ENCODE results near the gene ST6GALNAC4.

ST6GALNAC4 gene

DNA sequence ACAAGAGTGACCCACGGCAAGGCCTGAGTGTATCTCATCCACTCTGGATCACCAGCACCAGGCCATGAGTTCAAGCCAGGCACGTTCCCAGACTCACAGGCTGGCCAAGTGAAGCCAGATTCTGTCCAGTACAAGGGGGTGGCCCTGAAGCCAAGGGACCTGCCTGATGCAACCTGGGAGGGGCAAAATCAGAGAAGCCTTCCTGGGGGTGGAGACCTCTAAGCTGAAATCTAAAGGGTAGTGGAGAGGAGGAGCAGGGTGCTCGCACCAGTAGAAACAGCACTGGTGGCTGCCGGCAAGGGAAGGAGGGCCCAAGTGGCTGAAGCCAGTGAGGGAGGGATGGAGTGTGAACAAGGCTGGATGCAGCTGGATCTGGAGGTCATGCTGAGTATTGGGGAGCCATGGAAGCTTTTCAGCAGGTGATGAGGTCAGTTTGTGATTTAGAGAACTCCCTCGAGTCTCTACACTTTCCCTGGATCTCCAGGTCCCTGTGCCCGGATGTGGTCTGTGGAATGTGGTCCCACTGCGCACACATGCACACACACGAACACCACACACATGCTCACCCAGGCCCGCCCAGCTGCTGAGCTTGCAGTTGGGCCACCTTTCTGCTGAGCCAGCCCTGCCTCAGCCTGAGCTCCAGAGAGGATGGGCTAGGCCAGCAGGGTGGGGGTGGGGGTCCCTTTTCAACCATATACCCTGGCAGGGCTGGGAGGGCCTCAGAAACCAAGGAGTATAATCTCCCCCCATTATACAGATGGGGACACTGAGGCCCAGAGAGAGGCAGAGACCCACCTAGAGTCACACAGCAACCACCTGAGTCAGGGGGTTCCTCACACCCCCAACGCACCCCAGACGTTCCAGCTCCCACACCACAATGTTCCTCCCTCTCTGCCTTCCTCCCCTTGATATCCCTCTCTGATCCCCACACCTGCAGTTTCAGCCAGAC lies 12.1 kb upstream of the ST6GALNAC4 start:
- DNase-seq: no peak

DNA sequence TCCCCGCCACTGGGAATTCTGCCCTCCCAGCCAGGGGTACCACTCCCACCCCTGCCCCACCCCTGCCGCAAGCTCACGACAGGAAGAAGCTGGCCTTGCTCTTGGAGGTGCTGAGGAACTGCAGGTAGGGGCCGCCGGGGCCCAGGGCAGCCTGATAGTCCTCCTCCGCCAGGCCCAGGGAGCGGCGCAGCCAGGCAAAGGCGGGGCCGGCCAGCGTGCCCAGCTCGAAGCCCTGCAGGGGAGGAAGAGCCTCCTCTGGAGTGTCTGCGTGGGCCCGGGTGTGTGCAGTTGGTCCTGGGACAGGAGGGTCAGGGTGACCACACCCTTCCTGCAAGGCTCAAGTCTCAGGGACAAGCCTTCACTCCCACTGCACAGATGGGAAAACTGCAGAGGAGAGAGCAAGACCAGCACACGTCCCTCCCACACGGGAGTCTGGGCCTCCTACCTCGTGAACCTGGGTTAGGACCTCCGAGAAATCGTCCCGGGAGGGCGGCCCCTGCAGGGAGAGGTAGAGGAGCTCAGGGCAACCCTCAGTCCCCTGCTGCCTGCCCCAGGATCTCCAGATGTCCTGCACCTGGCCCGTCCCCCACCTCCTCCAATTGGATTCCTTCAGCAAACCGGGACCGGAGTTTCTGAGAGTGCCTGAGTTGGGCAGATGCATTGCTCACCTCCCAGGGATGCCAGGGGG lies 11.3 kb upstream of the ST6GALNAC4 start:
- DNase-seq: no peak

DNA sequence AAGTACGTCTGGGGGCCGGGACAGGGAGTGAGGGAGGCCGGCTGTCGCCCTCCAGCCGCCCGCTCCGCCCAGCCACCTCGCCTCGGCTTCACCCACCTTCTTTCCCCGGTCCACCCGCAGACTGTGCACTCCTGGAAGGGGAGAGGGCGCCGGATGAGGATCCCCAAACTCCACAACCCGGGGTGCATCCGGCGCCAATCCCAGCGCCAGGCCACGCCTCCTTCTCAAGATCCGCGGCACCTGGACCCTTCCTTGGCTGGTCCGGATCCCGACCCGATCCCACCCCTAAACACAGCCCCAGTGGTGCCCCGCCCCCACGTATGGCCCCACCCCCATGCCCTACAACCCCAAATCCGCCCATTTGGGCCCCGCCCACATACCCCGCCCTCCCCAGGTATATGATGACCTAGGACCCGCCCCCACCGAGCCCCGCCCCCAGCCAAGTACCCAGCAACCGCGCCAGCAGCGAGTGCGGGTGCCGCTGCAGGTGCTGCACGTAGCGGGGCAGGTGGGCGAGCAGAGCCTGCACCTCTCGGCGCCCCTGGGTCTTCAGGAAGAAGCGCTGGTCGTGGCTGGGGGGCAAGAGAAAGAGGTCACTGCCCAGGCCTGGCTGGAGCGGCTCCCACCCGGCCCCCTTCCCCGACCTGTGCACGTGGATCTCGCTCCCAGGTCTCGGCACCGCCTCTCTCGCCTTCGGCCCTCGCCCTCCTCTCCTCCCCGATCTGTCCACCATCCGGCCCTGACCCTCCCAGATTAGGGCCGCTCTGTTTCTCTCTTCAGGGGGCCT lies 10.6 kb upstream of the ST6GALNAC4 start:
- DNase-seq: peak; percentile 16 to 20

GRCh38 chr9:127926906-127927200 lies 10.0 kb upstream of the ST6GALNAC4 start:
- DNase-seq: no peak

GRCh38 chr9:127925959-127926905 lies 9.4 kb upstream of the ST6GALNAC4 start:
- no peak for DNase-seq

- DNase-seq: no peak
Observed at GRCh38 chr9:127924736-127925444, 8.0 kb upstream of the ST6GALNAC4 start.

GRCh38 chr9:127923771-127924170 lies 6.9 kb upstream of the ST6GALNAC4 start:
- DNase-seq: no peak

GRCh38 chr9:127923046-127923445 lies 6.2 kb upstream of the ST6GALNAC4 start:
- DNase-seq: no peak

GRCh38 chr9:127921557-127922120 lies 4.8 kb upstream of the ST6GALNAC4 start:
- DNase-seq: peak; percentile 30 to 53

GRCh38 chr9:127920794-127921193 lies 4.0 kb upstream of the ST6GALNAC4 start:
- DNase-seq: no peak

- no peak for DNase-seq
Observed at GRCh38 chr9:127919253-127919815, 2.5 kb upstream of the ST6GALNAC4 start.

DNA sequence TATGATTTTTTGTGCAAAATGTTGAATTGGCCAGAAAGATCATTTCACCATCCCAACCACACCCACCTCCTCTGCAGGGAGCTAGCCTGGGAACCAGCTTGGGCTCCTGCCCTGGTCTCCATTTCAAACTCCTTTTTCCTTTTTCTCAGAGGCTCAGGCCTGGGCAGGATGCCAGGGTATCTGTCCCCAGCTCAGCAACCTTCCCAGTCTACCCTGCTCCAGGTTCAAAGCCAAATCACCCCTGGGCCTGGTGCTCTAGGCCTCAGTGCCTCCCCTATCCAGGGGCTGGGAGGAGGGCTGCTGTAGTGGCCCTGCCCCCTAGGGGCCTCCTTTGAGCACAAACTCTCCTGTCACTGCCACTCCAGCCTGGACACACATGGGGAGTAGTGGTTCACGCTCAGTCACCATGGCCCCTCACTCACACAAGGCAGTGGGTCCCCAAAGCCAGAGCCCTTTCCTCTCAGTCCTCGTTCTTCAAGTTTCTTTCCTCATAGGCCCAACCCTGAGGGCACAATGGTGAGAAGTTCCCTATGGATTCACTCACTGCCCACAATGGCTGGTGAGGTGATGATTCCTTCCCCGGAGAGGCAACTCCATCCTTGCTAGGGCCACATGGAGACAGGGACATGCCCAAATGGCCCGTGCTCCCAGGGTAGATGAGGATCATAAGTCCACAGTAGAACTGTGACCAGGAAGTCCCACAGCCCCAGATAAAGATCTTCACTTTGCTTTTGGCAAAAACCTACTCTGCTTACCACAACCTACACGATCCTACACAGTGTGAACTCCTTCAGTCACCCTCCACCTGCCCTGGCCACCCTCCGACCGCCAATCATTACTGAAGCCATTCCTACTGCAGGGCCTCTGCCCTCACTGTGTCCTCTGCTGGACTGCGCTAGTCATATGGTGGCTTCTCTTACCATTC lies 1.6 kb upstream of the ST6GALNAC4 start:
- DNase-seq: no peak

DNA sequence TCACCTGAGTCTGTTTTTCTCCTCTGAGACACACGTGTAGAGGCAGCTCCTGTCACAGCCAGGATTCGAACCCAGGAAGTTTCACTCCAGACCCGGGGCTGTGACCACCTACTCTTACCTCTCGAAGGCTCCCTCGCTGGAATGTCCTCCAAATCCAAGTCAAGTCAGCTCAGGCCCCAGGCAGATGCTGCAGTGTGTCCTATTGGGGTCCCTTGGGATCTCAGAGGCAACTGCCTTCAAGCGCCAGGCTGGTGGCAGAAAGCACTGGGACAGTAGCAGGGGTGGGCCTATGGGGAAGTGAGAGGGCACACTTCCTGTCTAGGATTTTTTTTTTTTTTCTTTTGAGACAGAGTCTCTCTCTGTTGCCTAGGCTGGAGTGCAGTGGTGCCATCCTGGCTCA lies 762 bp upstream of the ST6GALNAC4 start:
- DNase-seq: no peak

DNA sequence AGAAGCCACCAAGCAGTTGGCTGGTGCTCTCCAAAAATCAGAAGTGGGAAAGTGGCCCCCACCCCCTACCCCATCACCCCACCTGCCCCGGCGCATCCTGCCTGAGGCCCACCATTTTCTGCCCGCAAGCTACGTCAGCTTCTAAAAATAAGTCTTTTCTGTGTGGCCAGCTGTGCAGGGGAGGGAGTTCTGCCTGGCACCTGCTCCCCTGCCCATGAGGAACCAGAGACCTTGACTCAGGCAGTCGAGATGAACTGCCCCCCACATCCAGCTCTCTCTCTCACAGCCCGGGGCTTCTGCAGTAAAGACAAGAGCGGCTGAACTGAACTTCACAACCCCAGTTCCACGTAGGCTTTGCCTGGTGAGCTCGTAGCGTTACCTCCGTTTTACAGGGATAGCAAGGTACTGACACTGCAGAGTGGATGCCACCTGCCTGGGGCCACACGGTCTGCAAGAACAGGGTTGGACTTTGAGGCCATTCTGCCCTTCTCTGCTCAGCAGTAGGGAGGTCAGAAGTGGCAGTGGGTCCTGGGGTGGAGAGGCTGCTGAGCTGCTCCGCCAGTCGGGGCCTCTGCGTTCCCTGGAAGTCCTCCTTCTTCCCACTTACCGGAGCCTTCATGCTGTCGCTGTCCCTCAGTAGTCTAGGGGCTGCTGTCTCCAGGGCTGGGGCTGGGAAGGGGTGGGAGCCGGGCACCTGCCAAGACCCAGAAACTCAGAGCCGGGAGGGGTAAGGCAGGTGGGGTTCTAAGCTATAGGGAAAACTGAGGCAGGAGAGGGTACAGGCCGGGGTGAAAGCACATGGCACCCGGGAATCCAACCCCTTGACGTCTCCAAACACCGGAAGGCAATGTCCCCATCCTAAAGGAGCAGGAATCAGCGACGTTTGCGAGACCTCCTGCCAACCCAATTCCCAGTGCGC lies 781 bp downstream of the ST6GALNAC4 start:
- peak; percentile 42 to 69 for DNase-seq

DNA sequence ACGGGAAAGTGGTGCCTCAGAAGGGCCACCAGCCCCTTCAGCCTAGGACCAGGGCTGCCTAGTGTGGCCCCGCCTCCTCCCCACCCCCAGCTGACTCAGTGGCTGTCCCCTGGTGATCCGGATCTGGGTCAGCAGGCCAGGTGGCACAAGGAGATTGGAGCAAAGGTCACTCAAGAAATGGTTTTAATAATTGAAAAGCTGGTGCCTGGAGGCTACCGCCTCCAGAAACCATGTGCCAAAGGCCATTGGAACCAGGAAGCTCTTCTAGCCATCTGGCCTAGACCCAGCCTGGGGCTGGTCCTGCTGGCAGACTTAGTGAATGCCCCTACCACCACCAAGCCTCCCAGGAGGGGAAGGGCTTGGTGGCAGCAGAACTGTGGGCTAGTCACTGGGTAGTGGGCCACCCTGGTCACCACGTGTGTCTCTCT lies 1.5 kb downstream of the ST6GALNAC4 start:
- DNase-seq: no peak

DNA sequence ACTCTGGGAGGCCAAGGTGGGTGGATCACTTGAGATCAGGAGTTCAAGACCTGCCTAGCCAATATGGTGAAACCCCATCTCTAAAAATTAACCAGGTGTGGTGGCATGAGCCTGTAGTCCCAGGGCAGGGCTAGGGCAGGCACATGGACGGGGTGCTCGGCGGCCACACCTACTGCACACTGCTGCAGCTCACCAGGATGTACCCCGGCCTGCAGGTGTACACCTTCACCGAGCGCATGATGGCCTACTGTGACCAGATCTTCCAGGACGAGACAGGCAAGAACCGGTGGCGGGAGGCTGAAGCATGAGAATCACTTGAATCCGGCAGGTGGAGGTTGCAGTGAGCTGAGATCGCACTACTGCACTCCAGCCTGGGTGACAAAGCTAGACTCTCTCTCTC lies 3.2 kb downstream of the ST6GALNAC4 start:
- DNase-seq: no peak

DNA sequence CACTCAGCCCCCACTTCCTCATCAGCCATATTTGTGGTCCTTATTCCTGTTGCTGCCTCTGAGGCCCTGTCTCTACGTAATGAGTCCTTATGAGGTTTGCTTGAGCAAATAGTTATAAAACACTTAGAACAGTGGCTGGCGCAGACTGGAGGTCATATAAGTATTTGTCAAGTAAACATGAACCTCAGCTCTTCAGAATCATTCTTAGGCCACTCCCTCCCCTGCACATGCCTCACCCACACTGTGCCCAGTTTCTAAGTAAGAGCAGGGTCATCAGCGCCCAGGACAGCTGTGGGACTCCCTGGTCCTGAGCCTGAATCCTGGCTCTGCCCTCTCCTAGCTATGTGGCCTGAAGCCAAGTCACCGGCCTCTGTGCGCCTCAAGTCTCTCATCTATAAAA lies 4.0 kb downstream of the ST6GALNAC4 start:
- no peak for DNase-seq

- no peak for DNase-seq
Observed at GRCh38 chr9:127912296-127912695, 4.5 kb downstream of the ST6GALNAC4 start.

Data from NCI-H2081 (cell line).